HepG2 (cell line): Measurements from ENCODE around the gene IL17F. TPM values are rescaled to one million over a fixed set of nuclear protein-coding genes. Genes with fewer than 3 reads are reported as not detected.

Experiments
- ATAC-seq: fragments of 200-7000 bp; cut with Tn5 transposase; 3 replicates; pipeline ENCODE4 v1.9.1; 2020; ENCODE audit warnings: mild to moderate bottlenecking, moderate library complexity
- BruUV-seq: library from RNA; stranded (reverse); fragments of 400-500 nt; replicated peaks from 2 replicates; lab custom pipeline; 2021; lab: Mats Ljungman, UMichigan
- CTCF ChIA-PET: fragments of 300-600 bp; formaldehyde crosslinking; extraction: SDS; loops from one replicate; lab custom pipeline; 2021; ENCODE audit warnings: low total read pairs, inconsistent platforms, low intra/inter-chr PET ratio; lab: Yijun Ruan, JAX
- POLR2A ChIA-PET: fragments of 350-600 bp; sonication (Branson Sonifier 250); formaldehyde crosslinking; loops from one replicate; lab custom pipeline; 2020; ENCODE audit warnings: antibody characterized with exemption, inconsistent platforms; lab: Yijun Ruan, JAX
- DNase-seq: peaks from one replicate; pipeline ENCODE4 v3.0.0-alpha.2; 2015; ENCODE audit warnings: low spot score
- FAIRE-seq: peaks from 3 replicates; lab custom pipeline; 2011; peaks lifted over from hg19 to GRCh38; lab: Jason Lieb, UNC
- H2AFZ ChIP-seq: one replicate; pipeline ENCODE4 v1.6.1; 2011; ENCODE audit warnings: low read length, inconsistent platforms
- H3K27ac ChIP-seq: fragments of 300-600 bp; 3 replicates; pipeline ENCODE4 v1.8.0; 2011; ENCODE audit warnings: mixed run types, mild to moderate bottlenecking, mixed read lengths, low read length, inconsistent platforms; ENCODE audit not compliant: insufficient read depth; ENCODE audit errors: extremely low read length
- H3K27me3 ChIP-seq, 2 experiments: fragments of 200-600 bp in 1 of 2; 2 replicates in 1 of 2; 3 replicates in 1 of 2; pipeline versions ENCODE4 v1.6.0 to v1.8.0; 2011; ENCODE audit warnings: low read length in 2 of 2, mild to moderate bottlenecking in 2 of 2, moderate library complexity in 2 of 2, inconsistent platforms in 1 of 2; ENCODE audit not compliant: insufficient read depth in 2 of 2, control insufficient read depth in 1 of 2
- H3K36me3 ChIP-seq, 2 experiments: fragments of 200-600 bp in 1 of 2; replicated peaks in 1 of 2; 2 replicates in 1 of 2; 3 replicates in 1 of 2; pipeline versions ENCODE4 v1.5.1 to v1.8.0; 2011; ENCODE audit warnings: low read length in 2 of 2, inconsistent platforms in 1 of 2; ENCODE audit not compliant: insufficient read depth in 2 of 2, control insufficient read depth in 1 of 2
- H3K4me1 ChIP-seq: 2 replicates; pipeline ENCODE4 v1.5.1; 2012; ENCODE audit warnings: low read length, inconsistent platforms; ENCODE audit not compliant: insufficient read depth
- H3K4me2 ChIP-seq: 2 replicates; pipeline ENCODE4 v1.6.0; 2011; ENCODE audit warnings: low read depth, low read length, inconsistent platforms
- H3K4me3 ChIP-seq, 3 experiments: fragments of 200-600 bp in 1 of 3; sonication (generic), shearing (Covaris generic) in 1 of 3; replicated peaks in 1 of 3; 2 replicates each; pipeline ENCODE4 v1.5.1; 2011 to 2016; ENCODE audit warnings: low read length in 3 of 3, inconsistent platforms in 2 of 3, low read depth in 2 of 3, mild to moderate bottlenecking in 2 of 3, control low read depth in 1 of 3, mixed read lengths in 1 of 3; ENCODE audit not compliant: insufficient read depth in 1 of 3
- H3K79me2 ChIP-seq: one replicate; pipeline ENCODE4 v1.6.1; 2011; ENCODE audit warnings: low read length, inconsistent platforms; ENCODE audit not compliant: insufficient read depth
- H3K9ac ChIP-seq: 2 replicates; pipeline ENCODE4 v1.6.0; 2011; ENCODE audit warnings: mild to moderate bottlenecking, low read depth, low read length, inconsistent platforms; ENCODE audit not compliant: insufficient read depth
- H3K9me3 ChIP-seq: 2 replicates; pipeline ENCODE4 v1.5.1; 2012; ENCODE audit warnings: mild to moderate bottlenecking, low read length
- H4K20me1 ChIP-seq: 2 replicates; pipeline ENCODE4 v1.6.0; 2011; ENCODE audit warnings: inconsistent platforms, mild to moderate bottlenecking, low read length, moderate library complexity; ENCODE audit not compliant: insufficient read depth
- HOXA7 ChIP-seq: sonication (generic); formaldehyde crosslinking; IDR thresholded peaks from 2 replicates; pipeline ENCODE4 v1.8.1; 2022; ENCODE audit warnings: mild to moderate bottlenecking, missing genetic modification reagents, moderate library complexity
- REPIN1 ChIP-seq: sonication (generic); formaldehyde crosslinking; IDR thresholded peaks from 2 replicates; pipeline ENCODE4 v1.8.0; 2022; ENCODE audit warnings: missing genetic modification reagents, low read depth, mild to moderate bottlenecking, borderline replicate concordance
- TP53 ChIP-seq: sonication (generic); formaldehyde crosslinking; conservative IDR thresholded peaks from 2 replicates; pipeline ENCODE4 v1.4.0; 2020; ENCODE audit warnings: missing genetic modification reagents
- ZBED4 ChIP-seq: sonication (generic); formaldehyde crosslinking; IDR thresholded peaks from 2 replicates; pipeline ENCODE4 v1.4.0; 2020; ENCODE audit warnings: missing genetic modification reagents, borderline replicate concordance
- ZNF10 ChIP-seq: sonication (generic); formaldehyde crosslinking; IDR thresholded peaks from 2 replicates; pipeline ENCODE4 v1.4.0; 2020; ENCODE audit warnings: mild to moderate bottlenecking, low read depth, missing genetic modification reagents, borderline replicate concordance
- ZNF44 ChIP-seq: sonication (generic); formaldehyde crosslinking; IDR thresholded peaks from 2 replicates; pipeline ENCODE4 v1.5.1; 2020; ENCODE audit warnings: mild to moderate bottlenecking, missing genetic modification reagents
- ZNF441 ChIP-seq: sonication (generic); formaldehyde crosslinking; IDR thresholded peaks from 2 replicates; pipeline ENCODE4 v1.7.0; 2021; ENCODE audit warnings: missing genetic modification reagents, borderline replicate concordance
- WGBS: methylation state at CpG from one replicate; pipeline ENCODE4 v1.1.6; 2017; ENCODE audit warnings: low lambda C conversion rate; 5-methylcytosine and 5-hydroxymethylcytosine counted together
- in situ Hi-C: cut with HindIII; loops from 2 replicates; pipeline ENCODE4 v1.10.0; 2017; ENCODE audit warnings: low pct_unique_long_range_greater_than_20kb; ENCODE audit not compliant: extremely low pct_ligation_motif_present
- intact Hi-C: fragments of 100-400 bp; cut with micrococcal nuclease; formaldehyde crosslinking; loops from one replicate; pipeline ENCODE4 v1.10.0; 2022; ENCODE audit not compliant: unreplicated experiment
- polyA plus RNA-seq, 8 experiments: library from polyadenylated mRNA; depleted of rRNA in 3 of 8; stranded (reverse) in 7 of 8; unstranded in 1 of 8; fragments of >200 nt; fragmentation: Illumina TruSeq in 4 of 8; extraction: Trizol in 4 of 8; gene quantifications; 2 replicates each; pipeline versions ENCODE4 v1.2.1 to v1.2.3, GENCODE V29; 2011 to 2016; ENCODE audit warnings: low read depth in 4 of 8, missing spikeins in 1 of 8, mixed read lengths in 1 of 8; ENCODE audit not compliant: insufficient read depth in 1 of 8
- total RNA-seq, 5 experiments: library from RNA; depleted of rRNA; stranded (reverse); fragments of >200 nt; fragmentation: Illumina TruSeq; extraction: Trizol; gene quantifications; 2 replicates each; pipeline ENCODE4 v1.2.3, GENCODE V29; 2016; ENCODE audit warnings: low read depth in 1 of 5
- TF ChIP-seq, protein P1 (sequence below): IDR thresholded peaks from 2 replicates; pipeline ENCODE4 v1.6.1; 2012; ENCODE audit warnings: low read depth, low read length, improper control_type of control experiment

IL17F gene
- total and polyA plus RNA-seq, 2 of the 13 experiments (the other 11 are each of a cell fraction or from before 2014, with no cell fraction given): not detected

DNA sequence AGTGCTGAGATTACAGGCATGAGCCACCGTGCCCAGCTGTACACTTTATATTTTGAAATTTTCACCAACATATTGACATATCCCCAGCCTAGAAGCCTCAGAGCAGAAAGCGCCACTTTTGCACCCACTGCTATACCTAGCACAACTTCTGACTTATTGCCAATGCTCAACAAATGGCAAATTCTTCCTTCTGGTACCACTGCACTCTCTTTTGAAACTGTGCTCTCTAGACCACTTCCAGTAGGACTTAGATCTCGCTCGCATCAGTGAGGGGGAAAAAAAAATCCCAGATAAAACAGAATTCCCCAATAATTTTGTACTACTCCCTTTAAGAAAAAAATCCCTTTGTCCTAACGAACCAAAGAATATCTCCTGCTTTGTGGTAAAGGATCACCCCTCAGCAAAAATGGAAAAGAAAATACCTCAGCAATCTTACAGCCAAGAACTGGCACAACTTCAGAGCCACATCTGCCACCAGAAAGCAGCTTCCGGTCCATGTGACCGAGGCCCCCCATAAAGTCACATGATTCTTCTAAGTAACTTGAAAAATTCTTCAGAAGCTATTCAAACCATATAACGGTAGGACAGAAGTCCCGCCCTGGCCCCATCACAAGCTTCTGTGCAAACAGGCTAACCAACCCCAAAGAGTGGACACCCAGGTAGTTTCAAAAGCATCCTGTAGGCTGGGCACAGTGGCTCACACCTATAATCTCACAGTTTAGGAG, 18.5 kb upstream of the IL17F start:
- H3K4me1 ChIP-seq: no peaks in the 10 kb centered on the region
- peaks cover 24 to 55% of the 10 kb centered on the region in 2 experiments for H3K36me3 ChIP-seq
- H4K20me1 ChIP-seq: no peaks in the 10 kb centered on the region
- in situ Hi-C loops: loop anchor here (5.0 kb wide), 1 partner anchor 100 kb away; no protein-coding TSS in a partner anchor
- H3K4me3 ChIP-seq: no peak overlapping the region
- H3K9ac ChIP-seq: no peak overlapping the region
- intact Hi-C loops: loop anchor here (1.0 to 10.0 kb wide), 4 partner anchors 28 to 178 kb away; partner anchors contain the start of gene PKHD1
- H3K4me2 ChIP-seq: no peak overlapping the region
- H3K79me2 ChIP-seq: no peaks in the 10 kb centered on the region
- H3K27ac ChIP-seq: no peak overlapping the region
- ATAC-seq (no peak), FAIRE-seq (no peak), DNase-seq (no peak)
- BruUV-seq: no TSS peak
- POLR2A ChIA-PET: no interaction called here
- CTCF ChIA-PET: interaction anchor here (3.1 kb wide), 1 partner anchor 99 kb away, joined by 52 read pairs; no protein-coding TSS in a partner anchor
- 93% methylated on average over 9 of the region's 9 CpGs for WGBS
- H3K27me3 ChIP-seq: no peaks in the 10 kb centered on the region
- TF ChIP-seq ZNF441 (CRISPR knock-in tag) (no peak), ZNF10 (no peak), TP53 (no peak), ZNF44 (CRISPR knock-in tag) (no peak), ZBED4 (CRISPR knock-in tag) (no peak), REPIN1 (CRISPR knock-in tag) (no peak), HOXA7 (no peak)
- TF ChIP-seq, protein P1, sequence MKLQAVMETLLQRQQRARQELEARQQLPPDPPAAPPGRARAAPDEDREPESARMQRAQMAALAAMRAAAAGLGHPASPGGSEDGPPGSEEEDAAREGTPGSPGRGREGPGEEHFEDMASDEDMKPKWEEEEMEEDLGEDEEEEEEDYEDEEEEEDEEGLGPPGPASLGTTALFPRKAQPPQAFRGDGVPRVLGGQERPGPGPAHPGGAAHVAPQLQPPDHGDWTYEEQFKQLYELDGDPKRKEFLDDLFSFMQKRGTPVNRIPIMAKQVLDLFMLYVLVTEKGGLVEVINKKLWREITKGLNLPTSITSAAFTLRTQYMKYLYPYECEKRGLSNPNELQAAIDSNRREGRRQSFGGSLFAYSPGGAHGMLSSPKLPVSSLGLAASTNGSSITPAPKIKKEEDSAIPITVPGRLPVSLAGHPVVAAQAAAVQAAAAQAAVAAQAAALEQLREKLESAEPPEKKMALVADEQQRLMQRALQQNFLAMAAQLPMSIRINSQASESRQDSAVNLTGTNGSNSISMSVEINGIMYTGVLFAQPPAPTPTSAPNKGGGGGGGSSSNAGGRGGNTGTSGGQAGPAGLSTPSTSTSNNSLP: no peak
- H2AFZ ChIP-seq: no peak overlapping the region
- H3K9me3 ChIP-seq: no peaks in the 10 kb centered on the region
